Astrocyte of the spinal cord (primary cell): ENCODE results near the gene RAMACL.
"Not testable (repeated sequence)": the region's sequence is repeated elsewhere in the genome, so short reads cannot be mapped to it uniquely, and the experiment has no call there.

Source experiments
- DNase-seq: peaks from one replicate; pipeline ENCODE4 v3.0.0; 2011; ENCODE audit warnings: low read depth, low spot score
- H3K4me3 ChIP-seq: 2 replicates; pipeline ENCODE4 v1.5.1; 2011; ENCODE audit warnings: low read depth, mild to moderate bottlenecking, low read length, moderate library complexity
- CTCF ChIP-seq: IDR thresholded peaks from 2 replicates; pipeline ENCODE4 v1.5.1; 2012; ENCODE audit warnings: low read depth, mild to moderate bottlenecking, low read length, inconsistent platforms
- in situ Hi-C: cut with HindIII; loops from 2 replicates; pipeline ENCODE4 v1.10.0; 2017; ENCODE audit warnings: low sequenced_read_pairs

The RAMACL gene

GRCh38 chr6:166586424-166587156 lies at the start of gene RAMACL:
RAMACL (minus strand) TSS chr6:166586678; CDS start chr6:166586477, 201 bp downstream.
- in situ Hi-C loops, result no loop called here
- DNase-seq, result no peak
- no peak for TF ChIP-seq CTCF
- no peak within 1 kb of the TSS for H3K4me3 ChIP-seq

- no peak for DNase-seq
- H3K4me3 ChIP-seq, result no peak overlapping the region
- TF ChIP-seq CTCF, result no peak
- in situ Hi-C loops, result no loop called here
These were observed 48.8 kb upstream of the RAMACL start for GRCh38 chr6:166635013-166635970.

- in situ Hi-C loops, H3K4me3 ChIP-seq, DNase-seq: not testable (repeated sequence)
These were observed 48.1 kb upstream of the RAMACL start for GRCh38 chr6:166634581-166634980.

GRCh38 chr6:166633732-166634535 lies 47.5 kb upstream of the RAMACL start:
- H3K4me3 ChIP-seq, result no peak overlapping the region
- in situ Hi-C loops, result no loop called here
- no peak for DNase-seq

GRCh38 chr6:166632731-166633130 lies 46.3 kb upstream of the RAMACL start:
- in situ Hi-C loops, result no loop called here
- TF ChIP-seq CTCF, result no peak
- no peak overlapping the region for H3K4me3 ChIP-seq
- DNase-seq, result no peak

More at GRCh38 chr6:166633732-166634535, 47.5 kb upstream of the RAMACL start:
- no peak for TF ChIP-seq CTCF

GRCh38 chr6:166630462-166630861 lies 44.0 kb upstream of the RAMACL start:
- in situ Hi-C loops, result no loop called here
- H3K4me3 ChIP-seq, result no peak overlapping the region
- no peak for TF ChIP-seq CTCF
- DNase-seq, result no peak
